Measurements from ENCODE around the gene COQ6. TPM values are rescaled to one million over a fixed set of nuclear protein-coding genes. Genes with fewer than 3 reads are reported as not detected.

The COQ6 gene
- total RNA-seq, 1 donor from 2014 or later, result 30.7 TPM

- ATAC-seq (ENCODE audit: low read depth) (no peak), DNase-seq (no peak)
- no peak overlapping the region for H3K27ac Mint-ChIP-seq
- peaks cover 93% of the 10 kb centered on the region for H3K36me3 Mint-ChIP-seq (ENCODE audit: low read depth)
- no peak overlapping the region for H3K4me3 Mint-ChIP-seq
- intact Hi-C loops (cut with micrococcal nuclease), result no loop called here
- no peak for TF ChIP-seq CTCF (IDR thresholded peaks at IDR 0.05)
- no peaks in the 10 kb centered on the region for H3K9me3 Mint-ChIP-seq
- ChIA-PET POLR2A (no interaction called here), CTCF (no interaction called here)
- H3K27me3 Mint-ChIP-seq, result no peaks in the 10 kb centered on the region
- H3K4me1 Mint-ChIP-seq, result no peaks in the 10 kb centered on the region
Observed at GRCh38 chr14:73924337-73924736, 25.8 kb upstream of the COQ6 start.

GRCh38 chr14:73935666-73936065 is 14.4 kb upstream of the COQ6 start:
- H3K4me3 Mint-ChIP-seq, result no peak overlapping the region
- no peak for DNase-seq
- TF ChIP-seq CTCF (IDR thresholded peaks at IDR 0.05), result no peak
- intact Hi-C loops (cut with micrococcal nuclease), result no loop called here
- no peaks in the 10 kb centered on the region for H3K4me1 Mint-ChIP-seq
- H3K27ac Mint-ChIP-seq, result no peak overlapping the region
- POLR2A ChIA-PET, result interaction anchor here (0.6 to 0.7 kb wide), 2 partner anchors 677 to 784 kb away, joined by 3 read pairs; no protein-coding TSS in a partner anchor
- H3K9me3 Mint-ChIP-seq, result no peaks in the 10 kb centered on the region
- no peaks in the 10 kb centered on the region for H3K27me3 Mint-ChIP-seq
- peaks cover 66% of the 10 kb centered on the region for H3K36me3 Mint-ChIP-seq (ENCODE audit: low read depth)
- CTCF ChIA-PET, result interaction anchor here (0.6 to 1.2 kb wide), 3 partner anchors 10 to 100 kb away, joined by 3 read pairs; no protein-coding TSS in a partner anchor
- no peak for ATAC-seq (ENCODE audit: low read depth)

- no peak for TF ChIP-seq CTCF (IDR thresholded peaks at IDR 0.05)
- Mint-ChIP-seq H3K9me3 (no peaks in the 10 kb centered on the region), H3K36me3 (ENCODE audit: low read depth) (peaks cover 61% of the 10 kb centered on the region), H3K4me3 (no peak overlapping the region), H3K27ac (no peak overlapping the region), H3K4me1 (no peaks in the 10 kb centered on the region), H3K27me3 (no peaks in the 10 kb centered on the region)
- DNase-seq, result no peak
- POLR2A ChIA-PET, result no interaction called here
- intact Hi-C loops (cut with micrococcal nuclease), result no loop called here
- CTCF ChIA-PET, result interaction anchor here (0.6 to 1.2 kb wide), 2 partner anchors 25 to 99 kb away, joined by 3 read pairs; no protein-coding TSS in a partner anchor
- ATAC-seq (ENCODE audit: low read depth), result no peak
Observed at GRCh38 chr14:73936548-73936947, 13.6 kb upstream of the COQ6 start.

GRCh38 chr14:73937012-73937411 is 13.1 kb upstream of the COQ6 start:
- Mint-ChIP-seq H3K9me3 (no peaks in the 10 kb centered on the region), H3K4me3 (no peak overlapping the region), H3K27me3 (no peaks in the 10 kb centered on the region), H3K36me3 (ENCODE audit: low read depth) (peaks cover 58% of the 10 kb centered on the region), H3K4me1 (no peaks in the 10 kb centered on the region), H3K27ac (no peak overlapping the region)
- intact Hi-C loops (cut with micrococcal nuclease), result no loop called here
- no peak for ATAC-seq (ENCODE audit: low read depth)
- ChIA-PET CTCF (no interaction called here), POLR2A (no interaction called here)
- DNase-seq, result no peak
- no peak for TF ChIP-seq CTCF (IDR thresholded peaks at IDR 0.05)

GRCh38 chr14:73942180-73942579 is 7.9 kb upstream of the COQ6 start:
- no peaks in the 10 kb centered on the region for H3K4me1 Mint-ChIP-seq
- no peaks in the 10 kb centered on the region for H3K27me3 Mint-ChIP-seq
- ATAC-seq (ENCODE audit: low read depth), result no peak
- peaks cover 37% of the 10 kb centered on the region for H3K36me3 Mint-ChIP-seq (ENCODE audit: low read depth)
- POLR2A ChIA-PET, result no interaction called here
- no peaks in the 10 kb centered on the region for H3K9me3 Mint-ChIP-seq
- CTCF ChIA-PET, result no interaction called here
- no peak for TF ChIP-seq CTCF (IDR thresholded peaks at IDR 0.05)
- no peak overlapping the region for H3K27ac Mint-ChIP-seq
- no peak overlapping the region for H3K4me3 Mint-ChIP-seq
- intact Hi-C loops (cut with micrococcal nuclease), result no loop called here
- no peak for DNase-seq
